ENCODE measurements around the gene PRSS12.

GRCh38 chr4:118322831-118323502 lies 29.8 kb downstream of the PRSS12 start:
- TF ChIP-seq CTCF (conservative IDR thresholded peaks at IDR 0.05; ENCODE audit: low read depth, low read length) (no peak), EZH2 (IDR thresholded peaks at IDR 0.05; ENCODE audit: borderline replicate concordance, low read depth, low read length, poor library complexity, severe bottlenecking) (no peak)

Measured in A673 (cell line).